Activated CD8-positive, alpha-beta T cell treated with anti-CD3 and anti-CD28 coated beads for 36 hours (primary cell): ENCODE data around the gene NFASC. TPM values are rescaled to one million over a fixed set of nuclear protein-coding genes. Genes with fewer than 3 reads are reported as not detected.

ENCODE experiments used
- ATAC-seq: fragments of 200-7000 bp; cut with Tn5 transposase; one replicate; pipeline ENCODE4 v1.10.0; 2021; ENCODE audit warnings: mild to moderate bottlenecking, moderate library complexity
- CTCF ChIA-PET: fragments of 350-600 bp; sonication (Branson Sonifier 250); formaldehyde crosslinking; loops from one replicate; lab custom pipeline; 2021; ENCODE audit warnings: antibody characterized with exemption; lab: Charles Lee
- POLR2A ChIA-PET: fragments of 350-600 bp; sonication (Branson Sonifier 250); formaldehyde crosslinking; loops from one replicate; lab custom pipeline; 2021; ENCODE audit warnings: antibody characterized with exemption; lab: Charles Lee
- DNase-seq: peaks from one replicate; pipeline ENCODE4 v3.0.0-alpha.2; 2020
- H3K27ac Mint-ChIP-seq: one replicate; pipeline ENCODE4 v1.8.0; 2021; ENCODE audit warnings: mild to moderate bottlenecking, mixed read lengths
- H3K27me3 Mint-ChIP-seq: one replicate; pipeline ENCODE4 v1.8.0; 2021; ENCODE audit warnings: mixed read lengths
- H3K36me3 Mint-ChIP-seq: one replicate; pipeline ENCODE4 v1.8.0; 2021; ENCODE audit warnings: low read depth, mixed read lengths
- H3K4me1 Mint-ChIP-seq: one replicate; pipeline ENCODE4 v1.8.0; 2021; ENCODE audit warnings: low read depth, mixed read lengths
- H3K4me3 Mint-ChIP-seq: one replicate; pipeline ENCODE4 v1.8.0; 2021; ENCODE audit warnings: mild to moderate bottlenecking, moderate library complexity, mixed read lengths
- H3K9me3 Mint-ChIP-seq: one replicate; pipeline ENCODE4 v1.8.0; 2021; ENCODE audit warnings: mixed read lengths
- intact Hi-C: fragments of 100-400 bp; cut with micrococcal nuclease; formaldehyde crosslinking; loops from one replicate; pipeline ENCODE4 v1.10.0; 2022
- total RNA-seq, 2 experiments: library from RNA; stranded (reverse); gene quantifications; one replicate each; pipeline ENCODE4 v1.2.3, GENCODE V29; 2021
- TF ChIP-seq, protein P1 (sequence below): fragments of 200-600 bp; IDR thresholded peaks from one replicate; pipeline ENCODE4 v1.8.0; 2022; ENCODE audit warnings: antibody characterized with exemption, mild to moderate bottlenecking

NFASC gene
- total RNA-seq, 2 experiments from 2014 or later, result not detected

DNA sequence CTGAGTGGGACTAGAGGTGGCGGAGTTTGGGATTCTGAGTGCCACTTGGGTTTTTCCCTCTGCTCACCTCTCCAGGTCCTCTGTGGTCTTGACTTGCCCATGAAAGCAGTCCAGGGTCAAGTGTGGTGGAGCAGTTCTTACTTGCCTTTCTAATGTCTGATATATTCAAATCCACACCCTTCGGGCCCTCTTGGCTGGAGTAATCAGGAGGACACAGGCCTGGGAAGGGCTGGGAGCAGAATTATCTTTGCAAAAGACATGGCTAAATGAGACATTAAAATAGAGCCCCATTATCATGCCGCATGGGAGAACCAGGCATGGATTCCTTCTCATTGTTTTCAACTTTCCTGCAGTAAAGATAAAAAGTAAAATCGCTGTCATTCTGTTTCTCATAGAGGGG, 74.0 kb downstream of the NFASC start:
- intact Hi-C loops, result no loop called here
- Mint-ChIP-seq H3K4me3 (no peak overlapping the region), H3K27ac (no peak overlapping the region)

DNA sequence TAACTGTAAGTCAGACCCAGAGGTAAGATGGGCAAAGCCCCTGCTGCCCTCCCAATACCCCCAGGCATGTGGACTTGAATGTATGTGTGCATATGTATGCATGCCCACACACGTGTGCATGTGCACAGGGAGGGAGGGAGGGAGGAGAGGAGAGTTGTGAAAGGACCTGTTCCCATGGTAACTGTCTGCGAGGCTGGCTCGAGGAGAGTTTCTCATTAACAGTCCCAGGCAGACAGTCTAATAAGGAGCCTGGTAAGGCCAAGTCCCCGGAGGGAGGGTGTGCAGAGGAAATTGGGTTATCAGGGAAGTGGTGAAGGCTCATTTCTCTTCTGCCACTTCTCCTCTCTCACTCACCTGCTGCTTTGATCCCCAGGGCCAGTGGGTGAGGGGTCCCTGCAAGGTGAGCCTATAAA, 74.9 kb downstream of the NFASC start:
- Mint-ChIP-seq H3K4me3 (no peak overlapping the region), H3K27ac (no peak overlapping the region), H3K27me3 (peaks cover 3% of the 10 kb centered on the region), H3K36me3 (no peaks in the 10 kb centered on the region), H3K9me3 (no peaks in the 10 kb centered on the region), H3K4me1 (no peaks in the 10 kb centered on the region)
- no peak for ATAC-seq
- no peak for DNase-seq
- POLR2A ChIA-PET, result interaction anchor here (0.8 kb wide), 1 partner anchor 14 kb away, joined by 3 read pairs; no protein-coding TSS in a partner anchor
- CTCF ChIA-PET, result no interaction called here
- intact Hi-C loops, result no loop called here
- TF ChIP-seq, protein P1, sequence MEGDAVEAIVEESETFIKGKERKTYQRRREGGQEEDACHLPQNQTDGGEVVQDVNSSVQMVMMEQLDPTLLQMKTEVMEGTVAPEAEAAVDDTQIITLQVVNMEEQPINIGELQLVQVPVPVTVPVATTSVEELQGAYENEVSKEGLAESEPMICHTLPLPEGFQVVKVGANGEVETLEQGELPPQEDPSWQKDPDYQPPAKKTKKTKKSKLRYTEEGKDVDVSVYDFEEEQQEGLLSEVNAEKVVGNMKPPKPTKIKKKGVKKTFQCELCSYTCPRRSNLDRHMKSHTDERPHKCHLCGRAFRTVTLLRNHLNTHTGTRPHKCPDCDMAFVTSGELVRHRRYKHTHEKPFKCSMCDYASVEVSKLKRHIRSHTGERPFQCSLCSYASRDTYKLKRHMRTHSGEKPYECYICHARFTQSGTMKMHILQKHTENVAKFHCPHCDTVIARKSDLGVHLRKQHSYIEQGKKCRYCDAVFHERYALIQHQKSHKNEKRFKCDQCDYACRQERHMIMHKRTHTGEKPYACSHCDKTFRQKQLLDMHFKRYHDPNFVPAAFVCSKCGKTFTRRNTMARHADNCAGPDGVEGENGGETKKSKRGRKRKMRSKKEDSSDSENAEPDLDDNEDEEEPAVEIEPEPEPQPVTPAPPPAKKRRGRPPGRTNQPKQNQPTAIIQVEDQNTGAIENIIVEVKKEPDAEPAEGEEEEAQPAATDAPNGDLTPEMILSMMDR, result no peak

More for the DNA sequence above, 74.0 kb downstream of the NFASC start:
- POLR2A ChIA-PET, result no interaction called here
- ATAC-seq (no peak), DNase-seq (no peak)
- Mint-ChIP-seq H3K27me3 (peaks cover 3% of the 10 kb centered on the region), H3K4me1 (no peaks in the 10 kb centered on the region), H3K36me3 (no peaks in the 10 kb centered on the region), H3K9me3 (no peaks in the 10 kb centered on the region)
- TF ChIP-seq, protein P1, result no peak
- CTCF ChIA-PET, result no interaction called here

DNA sequence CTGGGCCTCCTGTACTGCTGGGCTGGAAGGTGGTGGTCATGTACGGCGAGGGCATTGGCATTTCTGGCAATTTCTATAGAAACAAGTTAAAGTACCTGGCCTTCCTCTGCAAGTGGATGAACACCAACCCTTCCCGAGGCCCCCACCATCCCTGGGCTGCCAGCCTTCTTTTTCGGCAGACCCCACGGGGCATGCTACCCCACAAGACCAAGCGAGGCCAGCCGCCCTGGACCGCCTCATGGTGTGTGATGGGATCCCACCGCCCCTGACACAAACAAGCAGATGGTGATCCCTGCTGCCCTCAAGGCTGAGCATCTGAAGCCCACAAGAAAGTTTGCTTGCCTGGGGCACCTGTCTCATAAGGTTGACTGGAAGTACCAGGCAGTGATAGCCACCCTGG, 76.0 kb downstream of the NFASC start:
- TF ChIP-seq, protein P1, result no peak
- Mint-ChIP-seq H3K4me3 (no peak overlapping the region), H3K4me1 (no peaks in the 10 kb centered on the region), H3K27me3 (peaks cover 3% of the 10 kb centered on the region), H3K9me3 (no peaks in the 10 kb centered on the region), H3K27ac (no peak overlapping the region), H3K36me3 (no peaks in the 10 kb centered on the region)
- DNase-seq (no peak), ATAC-seq (no peak)
- ChIA-PET CTCF (no interaction called here), POLR2A (no interaction called here)
- intact Hi-C loops, result no loop called here

DNA sequence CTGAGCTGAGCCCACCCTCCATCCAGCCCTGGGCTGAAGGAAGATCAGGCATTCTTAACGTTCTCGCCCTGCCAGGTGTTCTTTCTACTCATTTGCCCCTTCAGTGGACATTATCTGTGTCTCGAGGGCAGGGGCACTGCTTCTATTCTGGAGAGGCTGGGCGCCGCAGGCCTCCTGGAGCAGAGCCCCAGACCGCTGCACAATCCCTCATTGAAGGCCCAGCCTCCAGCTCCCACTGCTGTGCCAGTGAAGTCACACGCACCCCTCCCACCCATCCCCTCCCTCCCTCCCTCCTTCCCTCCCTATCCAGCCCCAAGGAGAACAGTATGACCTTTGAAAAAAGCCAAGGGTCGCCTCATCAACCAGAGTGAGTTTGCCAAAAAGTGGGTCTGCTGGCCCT, 76.7 kb downstream of the NFASC start:
- H3K9me3 Mint-ChIP-seq, result no peaks in the 10 kb centered on the region
- ATAC-seq, result no peak
- H3K27ac Mint-ChIP-seq, result no peak overlapping the region
- intact Hi-C loops, result no loop called here
- DNase-seq, result no peak
- H3K4me1 Mint-ChIP-seq, result no peaks in the 10 kb centered on the region
- ChIA-PET CTCF (interaction anchor here (2.3 kb wide), 1 partner anchor 114 kb away, joined by 5 read pairs; no protein-coding TSS in a partner anchor), POLR2A (no interaction called here)
- H3K4me3 Mint-ChIP-seq, result no peak overlapping the region
- TF ChIP-seq, protein P1, result no peak
- H3K36me3 Mint-ChIP-seq, result no peaks in the 10 kb centered on the region
- H3K27me3 Mint-ChIP-seq, result peaks cover 3% of the 10 kb centered on the region

DNA sequence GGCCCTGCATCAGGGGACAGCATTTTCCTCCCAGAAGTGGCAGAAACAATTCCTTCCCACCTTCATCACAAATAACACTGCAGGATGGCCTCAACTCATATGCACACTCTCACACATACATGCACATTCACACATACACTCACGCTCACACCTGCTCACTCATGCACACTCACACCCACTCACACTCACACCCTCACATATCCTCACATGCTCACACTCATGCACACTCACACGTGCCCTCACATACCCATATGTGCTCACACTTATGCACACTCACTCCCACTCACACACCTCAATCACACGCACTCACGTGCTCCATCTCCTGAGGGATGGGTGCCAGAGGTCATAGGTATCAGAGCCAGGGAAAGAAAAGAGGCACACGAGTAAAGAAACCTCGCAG, 77.1 kb downstream of the NFASC start:
- Mint-ChIP-seq H3K4me1 (no peaks in the 10 kb centered on the region), H3K4me3 (no peak overlapping the region), H3K27me3 (peaks cover 3% of the 10 kb centered on the region), H3K9me3 (no peaks in the 10 kb centered on the region), H3K27ac (no peak overlapping the region), H3K36me3 (no peaks in the 10 kb centered on the region)
- TF ChIP-seq, protein P1, result no peak
- DNase-seq (no peak), ATAC-seq (no peak)
- intact Hi-C loops, result no loop called here
- CTCF ChIA-PET, result interaction anchor here (2.3 kb wide), 1 partner anchor 114 kb away, joined by 5 read pairs; no protein-coding TSS in a partner anchor
- POLR2A ChIA-PET, result no interaction called here
